HG03066 (cell line): Measurements from ENCODE around the gene ACTG1.

Experiments
- ATAC-seq: cut with Tn5 transposase; IDR thresholded peaks from one replicate; pipeline ENCODE4 v1.9.1; 2021; ENCODE audit warnings: low read depth; ENCODE audit not compliant: unreplicated experiment

The ACTG1 gene

DNA sequence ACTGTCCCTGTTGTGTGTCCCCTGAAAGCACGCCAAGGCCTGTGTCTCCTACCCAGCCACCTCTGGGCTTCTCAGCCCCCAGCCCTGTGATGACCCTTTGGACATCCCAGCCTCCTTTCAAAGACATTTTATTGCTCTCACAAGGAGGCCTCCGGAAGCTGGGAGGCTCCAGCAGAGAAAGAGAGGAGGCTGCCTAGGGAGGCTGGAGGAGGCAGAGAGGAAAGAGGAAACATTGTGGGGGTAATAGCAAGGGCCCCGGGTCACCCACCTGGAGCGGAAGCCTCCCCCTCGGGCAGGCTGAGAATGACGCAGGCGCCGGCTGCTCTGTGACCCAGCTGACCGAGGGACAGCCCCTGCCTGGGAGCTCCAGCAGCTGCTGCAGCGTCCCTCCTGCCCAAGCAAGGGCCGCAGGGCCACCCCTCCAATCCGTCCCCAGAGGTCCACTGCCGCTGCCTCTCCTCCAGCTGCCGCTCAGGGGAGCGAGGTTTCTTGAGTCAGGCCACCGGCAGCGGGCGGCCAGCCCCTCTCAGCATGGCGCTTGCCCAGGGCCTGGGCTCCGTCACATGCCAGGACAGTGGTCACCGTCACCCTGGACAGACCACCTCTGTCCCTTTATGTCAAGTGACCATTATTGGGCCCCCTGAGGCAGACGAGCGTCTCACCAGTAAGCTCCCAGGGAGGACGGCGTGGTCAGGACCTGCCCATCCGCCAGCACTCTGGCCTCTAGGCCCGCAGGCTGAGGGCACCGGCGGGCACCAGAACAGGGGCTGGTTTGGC, 29.3 kb downstream of the ACTG1 start:
- no peak for ATAC-seq

- no peak for ATAC-seq
These were observed 29.9 kb downstream of the ACTG1 start for GRCh38 chr17:81482673-81483072.

DNA sequence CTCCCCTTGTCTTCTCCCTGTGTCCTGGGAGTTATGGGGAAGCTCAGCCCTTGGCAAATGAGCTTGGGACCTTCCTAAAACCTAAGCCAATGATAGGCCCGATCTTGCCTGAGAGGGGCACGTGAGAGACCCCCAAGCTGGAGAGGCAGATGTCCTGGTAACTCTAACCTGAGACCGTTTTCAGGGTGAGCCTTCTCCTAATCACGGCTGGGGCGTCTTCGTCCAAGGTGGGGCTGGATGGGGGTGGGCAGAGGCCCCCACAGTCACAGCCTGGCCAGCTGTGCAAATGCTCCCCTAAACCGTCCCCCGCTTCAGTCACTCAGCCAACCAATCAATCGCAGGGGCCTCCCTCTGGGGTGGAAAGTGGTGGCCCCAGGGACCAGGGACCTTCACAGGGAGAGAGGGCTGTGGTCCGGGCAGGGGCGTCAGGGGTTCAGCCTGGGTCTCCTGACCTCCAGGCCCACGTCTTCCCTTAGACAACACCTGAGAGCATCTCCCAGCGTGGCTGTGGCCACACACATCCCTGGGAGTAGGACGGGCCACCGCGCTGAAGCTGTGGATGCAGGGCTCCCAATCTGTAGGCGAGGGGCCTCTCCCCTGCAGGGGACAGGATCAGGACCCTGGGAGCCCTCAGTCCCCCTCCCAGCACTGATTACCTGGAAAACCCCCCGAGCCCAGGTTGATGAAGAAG, 30.6 kb downstream of the ACTG1 start:
- ATAC-seq = no peak

- ATAC-seq = no peak
These were observed 31.4 kb downstream of the ACTG1 start for GRCh38 chr17:81481073-81481799.

- ATAC-seq = no peak
These were observed 32.2 kb downstream of the ACTG1 start for GRCh38 chr17:81480140-81481072.

DNA sequence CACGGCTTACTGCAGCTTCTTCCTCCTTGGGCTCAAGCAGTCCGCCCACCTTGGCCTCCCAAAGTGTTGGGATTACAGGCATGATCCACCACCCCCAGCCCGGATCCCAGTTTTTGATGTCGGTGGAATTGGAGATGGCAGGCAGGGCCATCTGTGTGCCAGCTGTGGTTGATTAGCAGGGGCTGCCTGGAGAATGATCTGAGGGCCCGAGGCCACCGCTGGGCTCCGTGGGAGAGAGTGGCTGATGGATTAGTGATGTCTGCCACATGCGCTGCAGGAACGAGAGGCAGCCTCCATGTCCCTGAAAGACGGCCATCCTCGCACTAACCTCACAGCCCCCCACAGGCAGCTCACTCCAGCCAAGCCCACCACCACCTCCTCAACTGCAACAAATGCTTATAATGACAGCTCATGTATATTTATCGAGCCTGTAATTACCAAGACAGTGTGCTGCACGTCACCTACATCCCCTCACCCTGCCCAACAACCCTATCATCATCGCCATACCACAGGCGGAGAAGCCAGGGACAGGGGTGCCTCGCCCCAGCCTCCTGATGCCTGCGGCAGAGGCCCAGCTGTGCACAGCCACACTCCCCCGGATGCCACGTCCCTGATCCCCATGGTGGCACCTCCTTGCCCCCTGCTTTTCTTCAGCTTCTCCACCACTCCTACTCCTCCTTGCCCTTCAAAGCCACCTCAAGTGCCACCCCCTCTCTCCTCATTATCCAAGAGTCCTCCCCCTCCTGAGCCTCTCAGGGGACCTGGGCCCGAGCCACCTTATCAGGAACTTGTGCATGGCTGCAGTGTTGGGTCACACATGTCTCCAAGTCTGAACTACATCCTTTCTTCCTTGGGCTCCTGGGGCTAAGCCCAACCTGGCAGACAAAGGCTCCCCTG, 33.2 kb downstream of the ACTG1 start:
- no peak for ATAC-seq

DNA sequence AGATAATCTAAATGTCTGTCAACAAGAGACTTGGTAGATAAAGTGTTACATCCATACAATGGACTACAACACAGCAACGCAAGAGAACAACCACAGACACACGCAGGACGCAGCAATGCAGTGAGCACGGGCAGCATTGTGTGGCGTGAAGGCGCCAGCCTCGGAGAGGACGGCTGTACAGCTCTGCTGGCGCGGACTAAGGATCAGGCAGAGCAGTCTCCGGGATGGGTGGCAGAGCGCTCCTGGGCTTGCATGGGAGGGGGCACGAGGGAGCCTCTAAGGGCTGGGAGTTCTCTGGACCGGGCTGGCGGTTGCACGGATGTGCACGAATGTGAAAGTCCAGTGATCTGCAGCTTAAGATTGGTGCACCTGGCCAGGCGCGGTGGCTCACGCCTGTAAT, 34.5 kb downstream of the ACTG1 start:
- ATAC-seq = no peak

DNA sequence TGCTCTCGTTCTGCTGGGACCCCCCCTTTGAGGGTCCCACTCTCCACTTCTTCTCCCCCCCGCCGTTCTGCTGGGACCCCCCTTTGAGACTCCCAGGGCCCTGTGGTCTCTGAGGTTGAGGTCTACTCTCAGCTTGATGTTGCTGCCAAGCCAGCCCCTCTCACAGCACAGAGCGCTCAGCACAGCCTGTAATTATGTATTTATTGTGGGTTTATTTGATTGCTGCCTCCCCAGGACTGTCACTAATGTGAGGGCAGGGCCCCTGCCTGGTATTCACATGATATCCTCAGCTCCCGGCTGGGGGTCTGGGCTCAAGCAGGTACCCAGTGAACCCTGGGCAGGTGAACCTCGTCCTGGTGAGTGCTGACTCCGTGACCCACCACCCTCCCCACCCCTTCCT, 35.4 kb downstream of the ACTG1 start:
- ATAC-seq = no peak

DNA sequence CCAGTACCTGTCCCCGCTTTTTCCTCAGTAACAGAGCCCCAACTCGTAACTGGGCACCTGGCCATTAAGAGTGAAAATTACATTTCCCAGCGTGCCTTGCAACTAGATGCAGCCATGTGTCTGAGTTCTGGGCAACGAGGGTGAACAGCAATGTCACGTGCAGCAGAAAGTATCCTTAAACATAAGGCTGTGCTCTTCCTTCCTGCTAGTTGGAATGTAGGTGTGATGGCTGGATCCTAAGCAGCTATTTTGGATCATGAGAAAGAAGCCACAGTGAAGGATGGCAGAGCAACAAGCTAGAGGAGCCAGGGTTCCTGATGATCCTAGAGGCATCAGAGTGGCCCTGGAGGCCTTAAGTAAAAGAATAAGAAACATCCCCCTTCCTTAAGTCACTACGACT, 36.0 kb downstream of the ACTG1 start:
- no peak for ATAC-seq

GRCh38 chr17:81476097-81476496, 36.5 kb downstream of the ACTG1 start:
- no peak for ATAC-seq

DNA sequence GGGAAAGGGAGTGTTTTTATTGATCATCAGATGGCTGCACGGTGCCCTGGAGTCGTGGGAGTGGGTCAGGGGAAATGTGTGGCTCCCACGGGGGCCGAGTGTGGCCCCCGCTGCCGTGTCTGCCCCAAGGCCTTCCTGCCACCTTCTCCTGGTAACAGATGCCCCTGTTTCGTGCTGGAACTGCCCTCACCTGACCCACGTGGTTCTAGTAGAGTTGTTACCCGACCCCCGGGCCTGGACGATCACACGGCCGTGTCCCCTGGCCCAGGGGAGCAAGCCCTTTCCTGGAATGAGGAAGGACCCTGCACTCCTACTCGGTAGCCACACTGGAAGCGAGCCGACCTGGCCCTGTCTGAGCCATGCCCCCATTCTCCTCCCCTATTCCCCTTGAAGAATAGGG, 37.6 kb downstream of the ACTG1 start:
- ATAC-seq = no peak

DNA sequence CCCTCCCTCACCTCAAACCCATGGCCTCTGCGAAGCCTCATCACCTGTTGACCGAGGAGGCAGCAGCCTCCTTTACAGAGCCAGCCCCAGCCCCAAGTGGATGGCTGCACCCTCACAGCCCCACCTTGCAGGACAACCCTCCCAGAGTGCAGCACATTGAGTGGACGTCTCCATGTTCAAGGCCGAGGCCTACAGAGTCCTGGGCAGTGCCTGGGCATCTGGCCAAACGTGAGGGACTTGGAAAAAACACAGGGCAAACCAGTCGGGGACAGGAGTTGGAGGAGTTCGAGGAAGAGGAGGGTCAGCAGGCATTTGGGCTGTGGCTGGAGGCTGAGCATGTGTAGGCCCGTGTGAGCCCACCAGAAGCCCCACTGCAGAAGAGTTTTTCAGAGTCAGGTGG, 39.6 kb downstream of the ACTG1 start:
- no peak for ATAC-seq

DNA sequence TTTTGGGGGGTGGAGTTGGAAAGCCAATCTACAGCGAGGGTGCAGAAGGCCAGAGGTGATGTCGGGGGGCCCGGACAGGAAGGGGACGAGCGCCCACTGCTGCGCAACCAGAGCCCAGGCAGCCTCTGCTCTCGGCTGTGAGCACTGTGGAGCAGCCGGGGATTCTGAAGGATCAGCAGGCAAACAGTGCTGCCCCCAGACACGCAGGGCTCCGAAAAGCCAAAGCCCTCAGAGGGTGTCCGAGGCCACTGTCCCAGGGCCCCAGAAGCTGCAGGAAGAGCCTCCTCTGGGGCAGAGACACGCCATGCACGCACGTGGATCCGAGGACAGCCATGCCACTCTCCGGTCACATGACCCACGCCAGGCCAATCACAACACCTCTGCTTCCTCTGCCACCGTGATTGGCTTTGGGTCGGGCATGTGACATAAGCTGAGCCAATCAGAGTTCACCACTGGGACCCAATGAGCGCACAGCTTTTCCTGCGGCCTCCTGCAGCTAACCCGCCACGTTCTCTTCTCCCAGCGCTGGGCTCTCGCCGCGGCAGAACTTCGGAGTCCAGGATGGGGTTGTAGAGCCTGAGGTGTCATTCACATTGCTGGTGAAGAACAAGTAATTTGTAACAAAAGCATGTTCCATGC, 40.7 kb downstream of the ACTG1 start:
- no peak for ATAC-seq

DNA sequence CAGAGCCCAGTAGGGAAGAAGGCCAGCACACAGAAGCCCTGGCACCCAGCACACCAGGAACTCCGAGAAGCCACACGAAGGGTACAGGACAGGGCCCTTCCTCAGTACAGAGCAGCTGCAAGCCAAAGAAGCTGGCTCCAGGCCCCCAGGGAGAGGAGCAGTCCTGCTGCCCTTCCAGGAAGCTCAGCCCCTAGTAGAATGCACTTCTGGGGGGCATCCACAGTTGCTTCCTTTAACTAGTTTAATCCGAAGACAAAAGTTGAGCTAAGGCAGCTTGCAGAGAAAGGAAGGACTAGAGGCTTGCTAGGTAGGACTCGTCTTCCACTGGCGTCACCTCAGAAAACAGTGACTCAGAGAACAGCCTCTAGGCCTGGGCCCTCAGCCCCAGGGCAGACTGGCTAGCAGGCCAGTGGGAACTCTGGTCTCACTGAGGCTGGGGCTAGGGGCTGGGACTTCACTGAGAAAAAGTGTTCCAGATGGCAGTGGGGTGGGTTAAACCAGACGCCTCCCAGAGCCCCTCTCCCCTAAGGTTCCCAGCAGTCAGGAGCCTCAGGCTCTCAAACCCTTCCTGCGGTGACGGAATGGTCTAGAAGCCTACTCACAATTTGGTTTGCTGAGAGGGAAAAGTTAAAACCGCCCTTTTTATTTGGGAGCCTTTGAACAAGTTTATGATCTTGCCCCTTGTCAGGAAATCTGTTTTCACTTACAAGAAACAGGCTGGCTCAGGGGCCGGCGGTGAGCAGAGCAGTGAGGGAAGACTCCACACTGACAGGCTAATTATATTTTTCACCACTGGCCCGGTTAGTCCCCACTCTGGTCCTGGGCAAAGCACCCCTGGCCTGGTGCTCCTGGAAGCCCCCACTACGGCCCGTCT, 41.4 kb downstream of the ACTG1 start:
- ATAC-seq = no peak

GRCh38 chr17:81470270-81470943, 42.2 kb downstream of the ACTG1 start:
- ATAC-seq = no peak

DNA sequence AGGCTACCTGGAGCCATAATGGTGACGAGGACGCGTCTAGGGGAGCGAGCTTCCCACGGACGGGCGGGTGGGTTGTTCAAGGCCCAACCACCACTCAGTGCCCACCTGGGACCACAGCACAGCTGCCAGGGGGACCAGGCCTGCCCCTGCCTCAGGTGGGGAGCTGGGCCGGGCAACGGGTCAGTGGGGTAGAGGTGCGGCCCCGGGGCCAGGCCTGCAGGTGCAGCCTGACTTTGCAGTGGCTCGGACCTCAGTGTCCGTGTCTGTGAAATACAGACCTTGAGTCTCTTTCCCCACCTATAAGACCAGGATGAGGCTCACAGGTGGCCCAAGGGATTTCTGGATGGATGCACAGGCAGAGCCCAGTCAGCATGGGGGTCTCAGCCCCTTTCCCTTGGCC, 43.3 kb downstream of the ACTG1 start:
- no peak for ATAC-seq

GRCh38 chr17:81468770-81469121, 43.9 kb downstream of the ACTG1 start:
- no peak for ATAC-seq
